Measurements from ENCODE around the gene SLC9A9. TPM values are rescaled to one million over a fixed set of nuclear protein-coding genes. Genes with fewer than 3 reads are reported as not detected.

The SLC9A9 gene
- total RNA-seq, 1 experiment from 2014 or later = not detected

GRCh38 chr3:143731776-143732175 lies 116.5 kb downstream of the SLC9A9 start:
- no peaks in the 10 kb centered on the region for H3K4me1 ChIP-seq
- H3K4me3 ChIP-seq (ENCODE audit: low read depth, low read length) = no peak overlapping the region
- Mint-ChIP-seq H3K4me3 (ENCODE audit: unreplicated experiment) (no peak overlapping the region), H3K27ac (ENCODE audit: unreplicated experiment) (no peak overlapping the region), H3K27me3 (ENCODE audit: insufficient read depth, unreplicated experiment) (peaks cover 13% of the 10 kb centered on the region), H3K4me1 (ENCODE audit: low read depth, unreplicated experiment) (no peaks in the 10 kb centered on the region), H3K36me3 (ENCODE audit: insufficient read depth, unreplicated experiment) (no peaks in the 10 kb centered on the region), H3K9me3 (ENCODE audit: unreplicated experiment) (no peaks in the 10 kb centered on the region)
- DNase-seq = no peak
- intact Hi-C loops (cut with micrococcal nuclease; ENCODE audit: unreplicated experiment) = no loop called here
- ChIA-PET POLR2A (no interaction called here), CTCF (no interaction called here)
- no TSS peak for BruUV-seq (replicated peaks)
- no peaks in the 10 kb centered on the region for H3K27me3 ChIP-seq (replicated peaks; ENCODE audit: control insufficient read depth, insufficient read depth, low read length)
- no peaks in the 10 kb centered on the region for H3K9me3 ChIP-seq
- TF ChIP-seq, protein P1, sequence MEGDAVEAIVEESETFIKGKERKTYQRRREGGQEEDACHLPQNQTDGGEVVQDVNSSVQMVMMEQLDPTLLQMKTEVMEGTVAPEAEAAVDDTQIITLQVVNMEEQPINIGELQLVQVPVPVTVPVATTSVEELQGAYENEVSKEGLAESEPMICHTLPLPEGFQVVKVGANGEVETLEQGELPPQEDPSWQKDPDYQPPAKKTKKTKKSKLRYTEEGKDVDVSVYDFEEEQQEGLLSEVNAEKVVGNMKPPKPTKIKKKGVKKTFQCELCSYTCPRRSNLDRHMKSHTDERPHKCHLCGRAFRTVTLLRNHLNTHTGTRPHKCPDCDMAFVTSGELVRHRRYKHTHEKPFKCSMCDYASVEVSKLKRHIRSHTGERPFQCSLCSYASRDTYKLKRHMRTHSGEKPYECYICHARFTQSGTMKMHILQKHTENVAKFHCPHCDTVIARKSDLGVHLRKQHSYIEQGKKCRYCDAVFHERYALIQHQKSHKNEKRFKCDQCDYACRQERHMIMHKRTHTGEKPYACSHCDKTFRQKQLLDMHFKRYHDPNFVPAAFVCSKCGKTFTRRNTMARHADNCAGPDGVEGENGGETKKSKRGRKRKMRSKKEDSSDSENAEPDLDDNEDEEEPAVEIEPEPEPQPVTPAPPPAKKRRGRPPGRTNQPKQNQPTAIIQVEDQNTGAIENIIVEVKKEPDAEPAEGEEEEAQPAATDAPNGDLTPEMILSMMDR (IDR thresholded peaks at IDR 0.05; ENCODE audit: insufficient read depth in 1 of 2, low read depth in 1 of 2, low read length in 1 of 2, severe bottlenecking in 1 of 2, unreplicated experiment in 1 of 2) = no peak
- H3K36me3 ChIP-seq (ENCODE audit: control insufficient read depth, insufficient read depth, low read length) = no peaks in the 10 kb centered on the region

DNA sequence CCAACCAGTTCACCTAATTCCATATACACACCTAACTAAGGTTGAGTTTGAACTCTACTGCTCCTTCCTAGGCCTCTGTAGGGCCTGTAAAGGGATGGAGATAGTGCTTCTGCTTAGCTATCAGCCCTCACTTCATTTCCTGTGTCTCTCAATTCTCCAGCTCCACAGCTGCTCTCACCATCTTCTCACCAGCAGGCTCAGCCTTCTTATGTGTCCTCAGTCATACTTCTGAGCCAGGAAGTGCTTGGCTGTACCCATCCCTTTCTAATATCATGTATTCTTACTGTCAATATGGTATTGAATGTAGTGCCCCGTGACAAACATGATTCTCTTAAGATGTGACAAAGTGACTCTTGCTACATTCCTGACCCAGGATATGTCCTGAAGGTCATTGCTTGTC lies 116.9 kb downstream of the SLC9A9 start:
- H3K9me3 Mint-ChIP-seq (ENCODE audit: unreplicated experiment) = no peaks in the 10 kb centered on the region
- ChIA-PET CTCF (no interaction called here), POLR2A (no interaction called here)
- H3K9me3 ChIP-seq = no peaks in the 10 kb centered on the region
- DNase-seq = no peak
- H3K4me1 Mint-ChIP-seq (ENCODE audit: low read depth, unreplicated experiment) = no peaks in the 10 kb centered on the region
- no peak overlapping the region for H3K4me3 Mint-ChIP-seq (ENCODE audit: unreplicated experiment)
- TF ChIP-seq, protein P1 (IDR thresholded peaks at IDR 0.05; ENCODE audit: insufficient read depth in 1 of 2, low read depth in 1 of 2, low read length in 1 of 2, severe bottlenecking in 1 of 2, unreplicated experiment in 1 of 2) = no peak
- no peak overlapping the region for H3K27ac Mint-ChIP-seq (ENCODE audit: unreplicated experiment)
- H3K4me3 ChIP-seq (ENCODE audit: low read depth, low read length) = no peak overlapping the region
- H3K36me3 ChIP-seq (ENCODE audit: control insufficient read depth, insufficient read depth, low read length) = no peaks in the 10 kb centered on the region
- no peaks in the 10 kb centered on the region for H3K27me3 ChIP-seq (replicated peaks; ENCODE audit: control insufficient read depth, insufficient read depth, low read length)
- no TSS peak for BruUV-seq (replicated peaks)
- intact Hi-C loops (cut with micrococcal nuclease; ENCODE audit: unreplicated experiment) = no loop called here
- no peaks in the 10 kb centered on the region for H3K4me1 ChIP-seq
- peaks cover 13% of the 10 kb centered on the region for H3K27me3 Mint-ChIP-seq (ENCODE audit: insufficient read depth, unreplicated experiment)
- H3K36me3 Mint-ChIP-seq (ENCODE audit: insufficient read depth, unreplicated experiment) = no peaks in the 10 kb centered on the region

GRCh38 chr3:143727391-143727790 lies 120.9 kb downstream of the SLC9A9 start:
- TF ChIP-seq, protein P1 (IDR thresholded peaks at IDR 0.05; ENCODE audit: insufficient read depth in 1 of 2, low read depth in 1 of 2, low read length in 1 of 2, severe bottlenecking in 1 of 2, unreplicated experiment in 1 of 2) = no peak
- no peaks in the 10 kb centered on the region for H3K4me1 ChIP-seq
- peaks cover 16% of the 10 kb centered on the region for H3K27me3 Mint-ChIP-seq (ENCODE audit: insufficient read depth, unreplicated experiment)
- H3K9me3 ChIP-seq = no peaks in the 10 kb centered on the region
- DNase-seq = no peak
- H3K27me3 ChIP-seq (replicated peaks; ENCODE audit: control insufficient read depth, insufficient read depth, low read length) = no peaks in the 10 kb centered on the region
- intact Hi-C loops (cut with micrococcal nuclease; ENCODE audit: unreplicated experiment) = no loop called here
- BruUV-seq (replicated peaks) = no TSS peak
- ChIA-PET POLR2A (no interaction called here), CTCF (no interaction called here)
- H3K36me3 Mint-ChIP-seq (ENCODE audit: insufficient read depth, unreplicated experiment) = no peaks in the 10 kb centered on the region
- no peaks in the 10 kb centered on the region for H3K9me3 Mint-ChIP-seq (ENCODE audit: unreplicated experiment)
- H3K36me3 ChIP-seq (ENCODE audit: control insufficient read depth, insufficient read depth, low read length) = no peaks in the 10 kb centered on the region
- no peak overlapping the region for H3K4me3 Mint-ChIP-seq (ENCODE audit: unreplicated experiment)
- no peak overlapping the region for H3K27ac Mint-ChIP-seq (ENCODE audit: unreplicated experiment)
- H3K4me1 Mint-ChIP-seq (ENCODE audit: low read depth, unreplicated experiment) = no peaks in the 10 kb centered on the region
- H3K4me3 ChIP-seq (ENCODE audit: low read depth, low read length) = no peak overlapping the region
